HG03175 (cell line): ENCODE results near the gene LRCH2.
"Not testable (repeated sequence)": the region's sequence is repeated elsewhere in the genome, so short reads cannot be mapped to it uniquely, and the experiment has no call there.

Experiments
- ATAC-seq: cut with Tn5 transposase; IDR thresholded peaks from one replicate; pipeline ENCODE4 v1.9.1; 2021; ENCODE audit warnings: mild to moderate bottlenecking, moderate library complexity; ENCODE audit not compliant: unreplicated experiment

Gene LRCH2, protein sequence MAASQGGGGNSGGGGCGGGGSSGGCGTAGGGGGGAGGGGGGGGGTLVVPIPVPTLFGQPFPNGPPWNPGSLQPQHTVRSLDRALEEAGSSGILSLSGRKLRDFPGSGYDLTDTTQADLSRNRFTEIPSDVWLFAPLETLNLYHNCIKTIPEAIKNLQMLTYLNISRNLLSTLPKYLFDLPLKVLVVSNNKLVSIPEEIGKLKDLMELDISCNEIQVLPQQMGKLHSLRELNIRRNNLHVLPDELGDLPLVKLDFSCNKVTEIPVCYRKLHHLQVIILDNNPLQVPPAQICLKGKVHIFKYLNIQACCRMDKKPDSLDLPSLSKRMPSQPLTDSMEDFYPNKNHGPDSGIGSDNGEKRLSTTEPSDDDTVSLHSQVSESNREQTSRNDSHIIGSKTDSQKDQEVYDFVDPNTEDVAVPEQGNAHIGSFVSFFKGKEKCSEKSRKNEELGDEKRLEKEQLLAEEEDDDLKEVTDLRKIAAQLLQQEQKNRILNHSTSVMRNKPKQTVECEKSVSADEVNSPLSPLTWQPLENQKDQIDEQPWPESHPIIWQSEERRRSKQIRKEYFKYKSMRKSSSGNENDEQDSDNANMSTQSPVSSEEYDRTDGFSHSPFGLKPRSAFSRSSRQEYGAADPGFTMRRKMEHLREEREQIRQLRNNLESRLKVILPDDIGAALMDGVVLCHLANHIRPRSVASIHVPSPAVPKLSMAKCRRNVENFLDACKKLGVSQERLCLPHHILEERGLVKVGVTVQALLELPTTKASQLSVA

GRCh38 chrX:115233497-115234455 lies at the start of gene LRCH2:
LRCH2 (minus strand) TSS chrX:115234096; CDS start chrX:115234041, 55 bp downstream.
- ATAC-seq = no peak

- ATAC-seq = no peak
These were observed 35.3 kb upstream of the LRCH2 start for GRCh38 chrX:115269051-115269683.

- ATAC-seq = no peak
These were observed 34.5 kb upstream of the LRCH2 start for GRCh38 chrX:115268421-115268820.

DNA sequence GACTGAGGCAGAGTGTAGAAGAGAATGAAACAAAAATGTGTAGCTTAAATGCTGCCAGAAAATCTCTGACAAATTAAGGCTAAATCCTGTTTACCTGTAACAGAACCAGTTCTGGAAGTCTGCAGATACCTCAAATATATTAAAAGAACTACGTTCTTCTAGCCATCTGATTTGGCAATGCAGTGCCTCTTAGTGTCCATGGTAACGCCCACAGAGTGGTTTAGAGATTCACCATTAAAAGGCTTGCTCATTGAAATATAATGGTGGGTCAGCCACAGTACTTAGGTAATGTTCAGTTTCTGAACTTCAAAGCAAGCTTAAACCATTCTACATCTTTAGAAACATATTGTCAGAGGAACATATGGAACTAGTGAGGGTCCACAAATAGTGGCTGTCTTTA lies 32.4 kb upstream of the LRCH2 start:
- ATAC-seq = no peak

GRCh38 chrX:115264009-115264408 lies 30.1 kb upstream of the LRCH2 start:
- no peak for ATAC-seq

DNA sequence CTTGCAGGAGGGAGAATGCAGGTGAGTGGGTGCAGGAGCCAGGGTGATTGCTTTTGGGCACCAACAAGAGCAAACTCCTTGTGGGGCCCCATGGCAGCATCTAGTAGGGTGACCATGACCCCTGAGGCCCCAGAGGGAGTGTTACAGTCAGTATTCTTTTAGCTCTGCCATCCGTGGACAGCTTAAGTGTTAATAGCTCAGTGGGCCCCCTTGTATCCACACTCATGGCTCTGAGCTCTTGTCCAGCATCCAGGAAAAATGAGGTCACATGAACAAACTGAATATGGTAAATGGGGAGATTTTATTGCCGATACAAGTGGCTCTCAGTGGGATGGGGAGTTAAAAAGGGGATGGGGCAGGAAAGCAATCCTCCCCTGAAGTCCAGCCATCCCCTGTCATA lies 27.3 kb upstream of the LRCH2 start:
- no peak for ATAC-seq

- ATAC-seq = no peak
These were observed 26.4 kb upstream of the LRCH2 start for GRCh38 chrX:115260330-115260729.

- ATAC-seq = no peak
These were observed 25.5 kb upstream of the LRCH2 start for GRCh38 chrX:115259238-115259875.

DNA sequence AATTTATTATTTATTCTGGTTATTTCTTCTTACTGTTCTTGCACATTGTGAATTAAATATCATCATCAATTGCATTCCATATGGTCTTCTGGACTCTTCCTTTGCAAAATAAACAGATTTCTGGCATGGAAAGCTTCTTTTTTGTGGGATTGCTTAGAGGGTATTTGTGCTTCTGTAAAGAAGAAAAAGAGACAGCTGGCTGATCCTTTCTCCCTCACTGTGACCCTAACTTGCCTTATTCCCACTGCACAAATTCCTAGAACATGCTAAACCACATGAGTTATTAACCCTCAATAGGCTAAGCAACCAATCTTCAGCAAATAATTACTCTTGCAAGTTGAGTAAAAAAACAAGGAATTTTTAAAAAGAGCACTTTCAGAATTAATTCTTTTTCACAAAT lies 23.8 kb upstream of the LRCH2 start:
- ATAC-seq = no peak

- ATAC-seq = no peak
These were observed 21.1 kb upstream of the LRCH2 start for GRCh38 chrX:115255003-115255402.

DNA sequence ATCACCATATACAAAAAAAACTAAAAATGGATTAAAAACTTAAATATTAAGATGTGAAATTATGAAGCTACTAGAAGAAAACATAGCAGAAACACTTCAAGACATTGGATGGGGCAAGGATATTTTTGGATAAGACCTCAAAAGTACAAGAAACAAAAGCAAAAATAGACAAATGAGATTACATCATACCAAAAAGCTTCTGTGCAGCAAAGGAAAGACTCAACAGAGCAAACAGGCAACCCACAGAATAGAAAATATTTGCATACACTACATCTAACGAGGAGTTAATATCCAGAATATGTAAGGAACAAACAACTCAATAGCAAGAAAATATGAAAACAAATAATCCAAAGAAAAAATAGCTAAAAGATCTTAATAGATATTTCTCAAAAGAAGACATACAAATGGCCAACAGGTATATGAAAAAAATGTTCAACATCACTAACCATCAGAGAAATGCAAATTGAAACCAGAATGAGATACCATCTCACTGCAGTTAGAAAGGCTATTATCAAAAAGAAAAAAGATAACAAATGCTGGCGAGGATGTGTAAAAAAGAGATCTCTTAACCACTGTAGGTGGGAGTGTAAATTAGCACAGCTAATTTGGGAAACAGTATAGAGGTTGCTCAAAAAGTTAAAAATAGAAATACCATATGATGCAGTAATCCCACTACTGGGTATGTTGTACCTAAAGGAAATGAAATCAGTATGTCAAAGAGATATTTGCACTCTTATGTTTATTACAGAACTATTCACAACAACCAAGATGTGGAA lies 17.8 kb upstream of the LRCH2 start:
- ATAC-seq = no peak

DNA sequence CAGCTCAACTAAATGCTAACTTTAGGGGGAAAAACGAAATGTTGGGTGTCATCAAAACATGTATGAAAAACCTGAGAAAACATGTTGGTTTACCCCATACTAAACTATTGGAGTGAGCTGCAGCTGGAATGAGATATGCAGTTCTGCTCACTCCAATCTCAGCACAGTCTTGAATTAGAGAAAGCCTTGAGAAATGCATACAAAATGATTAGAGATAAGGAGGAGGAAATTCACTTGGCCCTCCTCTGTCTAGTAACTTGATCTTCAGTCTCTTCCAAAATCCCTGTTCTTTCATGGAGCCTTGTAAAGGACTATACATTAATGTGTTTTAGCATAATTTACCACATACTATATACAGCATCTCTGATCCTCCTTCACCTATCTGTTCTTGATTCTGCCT lies 3.2 kb upstream of the LRCH2 start:
- ATAC-seq = no peak

DNA sequence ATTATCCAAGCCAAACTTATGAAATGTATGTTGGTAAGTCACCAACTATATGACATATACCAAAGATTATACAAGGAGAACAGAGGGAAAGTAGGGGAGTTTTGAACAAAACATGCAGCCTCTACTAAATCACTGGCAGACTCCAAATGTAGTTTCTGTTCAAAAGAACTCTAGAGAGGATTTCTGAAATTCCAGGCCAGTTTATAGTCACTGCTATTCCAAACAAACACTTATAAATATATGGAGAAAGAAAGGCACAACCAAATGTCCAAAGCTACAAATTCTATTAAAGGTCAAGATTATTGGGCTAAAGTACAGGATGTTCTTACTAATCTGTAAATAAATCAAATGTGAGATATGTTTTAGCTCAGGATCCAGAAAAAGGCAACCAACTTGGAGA lies 2.7 kb upstream of the LRCH2 start:
- no peak for ATAC-seq

GRCh38 chrX:115234461-115234860 lies 565 bp upstream of the LRCH2 start:
- no peak for ATAC-seq

- no peak for ATAC-seq
These were observed 881 bp downstream of the LRCH2 start for GRCh38 chrX:115232933-115233496.

DNA sequence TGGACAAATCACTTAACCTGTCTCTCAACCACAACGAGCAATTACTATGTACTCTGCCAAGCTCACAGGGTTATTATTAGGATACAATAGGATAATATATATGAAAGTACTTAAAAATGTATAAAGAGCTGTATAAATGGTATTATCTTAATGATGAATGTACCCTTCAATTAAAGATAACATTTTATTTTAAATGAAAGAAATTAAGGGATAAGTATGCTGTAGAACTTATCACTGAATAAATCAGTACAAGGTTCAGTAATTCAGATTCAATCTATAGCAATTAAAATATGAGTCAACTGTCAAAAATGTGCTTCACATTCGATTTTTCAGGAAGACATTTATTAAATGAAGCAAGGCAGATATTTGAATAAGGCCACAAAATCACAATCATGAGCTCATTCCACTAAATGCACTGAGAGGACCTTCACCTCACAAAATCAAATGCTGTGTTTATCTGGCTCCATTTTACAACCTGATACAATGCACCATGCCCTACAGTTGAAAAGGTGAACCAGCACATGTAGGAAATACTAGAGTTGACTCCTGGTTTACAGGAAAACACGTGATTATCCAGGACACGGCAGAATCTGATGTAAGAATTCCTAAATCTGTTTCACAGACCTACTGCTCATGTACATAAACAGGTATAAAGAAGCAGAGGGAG lies 4.4 kb downstream of the LRCH2 start:
- ATAC-seq = no peak

- no peak for ATAC-seq
These were observed 7.0 kb downstream of the LRCH2 start for GRCh38 chrX:115226929-115227328.

- not testable (repeated sequence) for ATAC-seq
These were observed 16.6 kb downstream of the LRCH2 start for GRCh38 chrX:115217346-115217745.
